IMR-90 (cell line): ENCODE measurements around the gene PDZD2.

ENCODE experiments used
- FOS ChIP-seq: fragments of 150-350 bp; IDR thresholded peaks from 2 replicates; pipeline ENCODE4 v1.6.1; 2016; ENCODE audit warnings: low read depth, low read length
- MXI1 ChIP-seq: IDR thresholded peaks from 2 replicates; pipeline ENCODE4 v1.6.1; 2012; ENCODE audit warnings: low read depth, mild to moderate bottlenecking, low read length, moderate library complexity, borderline replicate concordance
- POLR2A ChIP-seq: IDR thresholded peaks from 2 replicates; pipeline ENCODE4 v1.6.1; 2012; ENCODE audit warnings: mild to moderate bottlenecking, low read depth, low read length
- RAD21 ChIP-seq: IDR thresholded peaks from 2 replicates; pipeline ENCODE4 v1.6.1; 2012; ENCODE audit warnings: low read length, improper control_type of control experiment
- RFX5 ChIP-seq: IDR thresholded peaks from 2 replicates; pipeline ENCODE4 v1.8.0; 2012; ENCODE audit warnings: low read depth, mild to moderate bottlenecking, low read length, moderate library complexity
- SMC3 ChIP-seq: fragments of 150-350 bp; IDR thresholded peaks from 2 replicates; pipeline ENCODE4 v1.6.1; 2016; ENCODE audit warnings: low read depth, mild to moderate bottlenecking, antibody characterized with exemption, low read length, moderate library complexity
- USF2 ChIP-seq: fragments of 150-350 bp; IDR thresholded peaks from 2 replicates; pipeline ENCODE4 v1.6.1; 2017; ENCODE audit warnings: mild to moderate bottlenecking, antibody characterized with exemption, low read length, low read depth
- TF ChIP-seq, protein P1 (sequence below): conservative IDR thresholded peaks from 2 replicates; pipeline ENCODE4 v1.5.1; 2012; ENCODE audit warnings: mild to moderate bottlenecking, low read depth, low read length, improper control_type of control experiment

DNA sequence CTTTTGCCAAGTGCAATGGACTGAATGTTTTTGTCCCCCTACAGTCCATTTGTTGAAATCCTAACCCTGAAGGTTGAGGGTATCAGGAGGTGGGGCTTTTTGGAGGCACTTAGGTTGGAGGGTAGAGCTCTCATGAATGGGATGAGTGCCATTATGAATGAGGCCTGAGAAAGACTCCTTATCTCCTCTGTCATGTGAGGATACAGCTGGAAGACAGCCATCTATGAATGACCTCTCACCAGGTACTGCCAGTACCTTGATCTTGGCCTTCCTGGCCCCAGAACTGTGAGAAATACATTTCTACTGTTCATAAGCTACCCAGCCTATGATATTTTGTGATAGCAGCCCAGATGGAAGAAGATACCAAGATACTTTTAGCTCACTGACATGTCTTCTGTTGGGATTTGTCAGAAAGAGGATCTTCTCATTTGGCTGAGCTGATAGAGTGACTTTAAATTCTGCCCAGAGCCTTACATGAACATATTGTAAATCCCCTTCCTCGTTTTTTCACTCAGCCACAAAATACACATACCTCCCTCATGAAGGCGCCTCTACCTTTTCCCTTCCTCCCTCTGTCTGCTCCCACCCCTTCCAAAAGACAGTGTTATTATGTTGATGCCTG lies 256.4 kb downstream of the PDZD2 start:
- TF ChIP-seq, protein P1, sequence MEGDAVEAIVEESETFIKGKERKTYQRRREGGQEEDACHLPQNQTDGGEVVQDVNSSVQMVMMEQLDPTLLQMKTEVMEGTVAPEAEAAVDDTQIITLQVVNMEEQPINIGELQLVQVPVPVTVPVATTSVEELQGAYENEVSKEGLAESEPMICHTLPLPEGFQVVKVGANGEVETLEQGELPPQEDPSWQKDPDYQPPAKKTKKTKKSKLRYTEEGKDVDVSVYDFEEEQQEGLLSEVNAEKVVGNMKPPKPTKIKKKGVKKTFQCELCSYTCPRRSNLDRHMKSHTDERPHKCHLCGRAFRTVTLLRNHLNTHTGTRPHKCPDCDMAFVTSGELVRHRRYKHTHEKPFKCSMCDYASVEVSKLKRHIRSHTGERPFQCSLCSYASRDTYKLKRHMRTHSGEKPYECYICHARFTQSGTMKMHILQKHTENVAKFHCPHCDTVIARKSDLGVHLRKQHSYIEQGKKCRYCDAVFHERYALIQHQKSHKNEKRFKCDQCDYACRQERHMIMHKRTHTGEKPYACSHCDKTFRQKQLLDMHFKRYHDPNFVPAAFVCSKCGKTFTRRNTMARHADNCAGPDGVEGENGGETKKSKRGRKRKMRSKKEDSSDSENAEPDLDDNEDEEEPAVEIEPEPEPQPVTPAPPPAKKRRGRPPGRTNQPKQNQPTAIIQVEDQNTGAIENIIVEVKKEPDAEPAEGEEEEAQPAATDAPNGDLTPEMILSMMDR = no peak
- TF ChIP-seq POLR2A = no peak
- no peak for TF ChIP-seq USF2
- no peak for TF ChIP-seq MXI1
- no peak for TF ChIP-seq FOS
- no peak for TF ChIP-seq RAD21
- no peak for TF ChIP-seq SMC3
- no peak for TF ChIP-seq RFX5
